Cardiac fibroblast (primary cell): ENCODE measurements around the gene GOLGA8A.

Experiments
- DNase-seq, 2 donors: peaks; one replicate each; pipeline versions ENCODE4 v3.0.0 to v3.0.0-alpha.2; 2010; ENCODE audit warnings: low read depth in 2 of 2
- H3K4me3 ChIP-seq, 2 donors: replicated peaks in 1 of 2; 1 replicate in 1 of 2; 2 replicates in 1 of 2; pipeline ENCODE4 v1.5.1; 2011; ENCODE audit warnings: low read depth in 2 of 2, low read length in 2 of 2, mild to moderate bottlenecking in 2 of 2, moderate library complexity in 1 of 2
- TF ChIP-seq, protein P1 (sequence below): IDR thresholded peaks from one replicate; pipeline ENCODE4 v1.5.1; 2011; ENCODE audit warnings: low read depth, mild to moderate bottlenecking, low read length, inconsistent platforms

Gene GOLGA8A

DNA sequence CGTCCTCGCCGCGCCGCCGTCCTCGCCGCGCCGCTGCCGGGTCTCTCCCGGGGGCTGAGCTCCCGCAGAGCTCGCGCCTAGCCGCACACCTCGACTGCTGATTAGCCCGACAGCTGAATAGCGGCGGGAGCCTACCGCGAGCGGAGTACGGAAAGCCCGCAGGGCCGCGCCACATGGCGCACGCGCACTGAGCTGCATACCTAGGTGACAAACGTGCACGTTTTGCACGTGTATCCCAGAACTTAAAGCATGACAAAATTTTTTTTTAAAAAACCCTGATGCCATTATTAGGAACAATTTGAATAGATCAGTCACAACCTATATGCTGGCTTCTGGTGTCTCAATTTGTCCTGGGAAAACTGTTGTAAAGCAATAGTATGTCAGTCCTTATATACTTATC, at the start of gene GOLGA8A:
Gene GOLGA8A (minus strand): TSS at position 122 of the 400 bp plus-strand sequence. CDS start 48,117 bp downstream, outside the sequence.
- TF ChIP-seq, protein P1, sequence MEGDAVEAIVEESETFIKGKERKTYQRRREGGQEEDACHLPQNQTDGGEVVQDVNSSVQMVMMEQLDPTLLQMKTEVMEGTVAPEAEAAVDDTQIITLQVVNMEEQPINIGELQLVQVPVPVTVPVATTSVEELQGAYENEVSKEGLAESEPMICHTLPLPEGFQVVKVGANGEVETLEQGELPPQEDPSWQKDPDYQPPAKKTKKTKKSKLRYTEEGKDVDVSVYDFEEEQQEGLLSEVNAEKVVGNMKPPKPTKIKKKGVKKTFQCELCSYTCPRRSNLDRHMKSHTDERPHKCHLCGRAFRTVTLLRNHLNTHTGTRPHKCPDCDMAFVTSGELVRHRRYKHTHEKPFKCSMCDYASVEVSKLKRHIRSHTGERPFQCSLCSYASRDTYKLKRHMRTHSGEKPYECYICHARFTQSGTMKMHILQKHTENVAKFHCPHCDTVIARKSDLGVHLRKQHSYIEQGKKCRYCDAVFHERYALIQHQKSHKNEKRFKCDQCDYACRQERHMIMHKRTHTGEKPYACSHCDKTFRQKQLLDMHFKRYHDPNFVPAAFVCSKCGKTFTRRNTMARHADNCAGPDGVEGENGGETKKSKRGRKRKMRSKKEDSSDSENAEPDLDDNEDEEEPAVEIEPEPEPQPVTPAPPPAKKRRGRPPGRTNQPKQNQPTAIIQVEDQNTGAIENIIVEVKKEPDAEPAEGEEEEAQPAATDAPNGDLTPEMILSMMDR: no peak
- DNase-seq: peak; percentile 59 to 64

GRCh38 chr15:34483644-34484043, 46.0 kb upstream of the GOLGA8A start:
- TF ChIP-seq, protein P1: no peak
- no peak overlapping the region for H3K4me3 ChIP-seq
- DNase-seq: no peak

More for the DNA sequence above, at the start of gene GOLGA8A:
- H3K4me3 ChIP-seq: peak within 1 kb of the TSS; percentile 54 to 59

DNA sequence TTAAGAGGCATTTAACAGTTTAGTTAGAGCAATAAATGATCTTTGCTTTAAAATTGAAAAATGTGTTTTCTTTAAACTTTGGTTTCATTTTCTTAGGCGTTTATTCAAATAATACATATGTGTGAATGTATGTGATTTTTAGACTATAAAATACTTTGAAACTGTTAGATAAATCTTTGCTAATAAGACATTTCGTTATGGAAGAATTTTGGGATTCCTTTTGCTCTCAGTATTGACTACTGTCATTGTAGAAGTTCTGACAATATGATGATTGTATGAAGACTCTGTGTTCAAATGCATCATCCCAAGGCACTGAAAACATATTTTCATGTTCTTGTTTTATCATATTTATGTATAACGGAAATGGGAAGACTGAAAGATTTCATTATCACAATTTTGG, 43.8 kb upstream of the GOLGA8A start:
- no peak for DNase-seq
- H3K4me3 ChIP-seq: no peak overlapping the region
- TF ChIP-seq, protein P1: no peak

GRCh38 chr15:34473840-34474239, 36.2 kb upstream of the GOLGA8A start:
- DNase-seq: no peak

GRCh38 chr15:34472947-34473346, 35.3 kb upstream of the GOLGA8A start:
- no peak overlapping the region for H3K4me3 ChIP-seq
- TF ChIP-seq, protein P1: no peak

More at GRCh38 chr15:34473840-34474239, 36.2 kb upstream of the GOLGA8A start:
- no peak overlapping the region for H3K4me3 ChIP-seq
- TF ChIP-seq, protein P1: no peak

DNA sequence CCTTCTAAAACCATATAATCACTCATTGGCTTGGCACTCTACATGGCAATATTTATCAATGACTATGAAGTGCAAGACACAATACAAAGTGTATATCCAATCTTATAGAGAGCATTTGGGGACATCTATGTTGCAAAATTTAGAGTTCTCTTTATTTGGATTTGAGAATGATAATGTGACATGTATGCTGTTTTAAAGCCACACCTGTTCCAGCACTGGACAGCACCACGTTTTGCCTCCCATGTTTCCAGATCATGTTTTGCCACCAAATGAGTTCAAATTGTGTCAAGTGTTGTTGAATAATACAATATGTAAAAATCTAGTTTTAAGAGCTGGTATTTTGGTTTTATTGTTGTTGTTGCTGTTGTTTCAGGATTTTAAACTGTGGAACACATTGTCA, 33.3 kb upstream of the GOLGA8A start:
- no peak overlapping the region for H3K4me3 ChIP-seq
- DNase-seq: no peak
- TF ChIP-seq, protein P1: no peak

More at GRCh38 chr15:34472947-34473346, 35.3 kb upstream of the GOLGA8A start:
- no peak for DNase-seq

- H3K4me3 ChIP-seq: no peak overlapping the region
- no peak for DNase-seq
- TF ChIP-seq, protein P1: no peak
Measured at GRCh38 chr15:34470091-34470490, 32.5 kb upstream of the GOLGA8A start.
